ENCODE measurements around the gene ATG13.
"Not testable (repeated sequence)": the region's sequence is repeated elsewhere in the genome, so short reads cannot be mapped to it uniquely, and the experiment has no call there.

Gene ATG13

DNA sequence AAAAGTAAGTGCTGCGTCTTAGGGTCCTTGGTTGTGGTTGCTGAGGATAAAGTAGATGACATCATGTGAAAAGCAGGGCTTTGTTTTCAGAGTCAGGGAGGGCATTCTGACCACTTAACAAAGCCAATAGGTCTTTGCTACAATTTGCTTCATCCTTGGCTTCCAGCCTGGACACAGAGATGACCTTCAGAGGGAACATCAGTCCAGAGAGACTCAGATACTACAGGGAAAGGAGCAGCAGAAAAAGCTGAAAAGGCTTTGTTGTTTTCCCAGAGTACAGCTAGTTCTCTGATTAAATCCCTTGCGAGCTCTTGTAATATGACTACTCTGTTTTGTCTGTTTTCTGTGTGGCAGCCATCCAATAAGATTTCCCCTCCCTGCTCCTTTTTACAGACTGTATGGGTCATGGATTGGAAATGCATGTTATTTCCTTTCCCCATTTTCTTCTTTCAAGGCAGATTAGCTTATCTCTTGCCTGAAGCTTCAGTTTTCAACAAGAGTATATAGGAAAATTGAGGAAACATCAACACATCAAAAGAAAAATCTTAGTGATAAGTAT lies 31.9 kb downstream of the ATG13 start:
- DNase-seq, result no peak

DNA sequence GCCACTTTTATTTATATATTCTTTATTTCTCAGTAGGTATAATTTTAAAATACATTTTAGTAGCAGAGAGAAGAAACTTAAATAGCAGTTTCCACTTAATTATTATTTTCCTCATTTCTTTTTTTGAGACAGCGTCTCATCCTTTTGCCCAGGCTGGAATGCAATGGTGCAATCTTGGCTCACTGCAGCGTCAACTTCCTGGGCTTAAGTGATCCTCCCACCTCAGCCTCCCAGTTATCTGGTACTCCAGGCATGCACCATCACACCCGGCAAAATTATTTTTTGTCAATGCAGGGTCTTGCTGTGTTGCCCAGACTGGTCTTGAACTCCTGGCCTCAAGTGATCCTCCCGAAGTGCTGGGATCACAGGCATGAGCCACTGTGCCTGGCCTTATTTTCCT lies 38.3 kb downstream of the ATG13 start:
- DNase-seq, result no peak

DNA sequence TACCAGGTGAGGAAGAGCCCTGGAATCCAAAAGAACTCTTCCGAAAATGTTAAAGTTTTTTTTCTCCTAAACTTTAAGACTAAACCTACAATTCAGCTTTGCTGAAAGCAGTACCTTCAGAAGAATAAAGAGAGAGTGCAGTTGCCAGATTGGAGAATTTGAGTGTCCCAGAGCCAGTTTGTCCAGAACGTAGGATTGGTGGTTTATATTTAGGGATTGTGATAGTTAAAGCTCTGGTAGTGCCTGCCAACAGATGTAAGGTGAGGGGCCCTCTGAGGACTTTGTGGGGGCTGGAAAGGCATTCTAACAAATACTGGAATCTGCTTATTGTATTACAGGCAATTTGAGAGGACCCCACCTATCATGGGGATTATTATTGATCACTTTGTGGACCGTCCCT lies 39.8 kb downstream of the ATG13 start:
- DNase-seq, result no peak

DNA sequence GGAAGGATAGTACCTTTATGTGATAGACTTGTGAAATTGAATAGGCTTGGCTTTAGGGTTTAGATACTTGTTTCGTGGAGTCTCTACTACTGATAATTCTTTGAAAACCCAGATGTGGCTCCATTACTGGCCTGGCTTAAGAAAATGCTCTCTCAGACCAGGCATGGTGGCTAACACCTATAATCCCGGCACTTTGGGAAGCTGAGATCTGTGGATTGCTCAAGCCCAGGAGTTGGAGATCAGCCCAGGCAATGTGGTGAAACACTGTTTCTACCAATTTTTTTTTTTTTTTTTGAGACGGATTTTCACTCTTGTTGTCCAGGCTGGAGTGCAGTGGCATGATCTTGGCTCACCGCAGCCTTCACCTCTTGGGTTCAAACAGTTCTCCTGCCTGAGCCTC lies 40.9 kb downstream of the ATG13 start:
- no peak for DNase-seq

DNA sequence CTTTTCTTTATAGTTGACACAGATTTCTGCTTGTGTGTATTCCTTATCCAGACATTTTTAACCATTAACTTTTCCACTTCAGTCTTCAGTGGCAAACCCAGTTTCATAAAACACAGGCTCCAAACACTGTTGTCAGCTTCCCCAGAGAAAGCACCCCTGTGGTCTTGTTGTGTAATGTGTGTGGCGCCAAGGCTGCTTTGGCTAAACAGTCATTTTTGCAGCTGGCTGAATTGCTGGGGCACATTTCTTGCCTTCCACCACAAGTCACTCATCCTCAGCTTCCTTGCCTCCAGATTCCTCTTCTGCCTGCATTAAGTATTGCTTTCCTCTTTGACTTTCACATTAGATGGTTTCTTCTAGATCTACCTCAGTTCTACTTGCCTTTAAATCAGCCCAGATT lies 42.6 kb downstream of the ATG13 start:
- DNase-seq, result no peak

DNA sequence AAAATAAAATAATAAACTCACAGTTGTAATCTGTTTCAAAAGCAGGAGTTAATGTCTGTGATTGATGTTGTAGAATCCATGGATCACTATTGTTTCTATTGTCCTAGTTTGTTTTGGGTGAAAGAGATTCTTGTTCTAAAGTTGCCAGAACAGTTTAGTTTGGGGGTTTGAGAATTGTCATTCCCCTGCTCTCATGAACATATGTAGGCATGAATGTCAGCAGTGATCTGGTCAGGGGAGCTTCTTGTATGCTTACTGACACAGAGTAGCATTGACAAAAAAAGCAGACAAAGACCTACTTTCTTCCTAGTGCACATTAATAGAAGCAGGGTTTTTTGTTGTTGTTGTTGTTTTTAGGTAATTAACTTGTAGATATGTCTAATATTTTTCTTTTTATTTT lies 44.5 kb downstream of the ATG13 start:
- DNase-seq, result no peak

DNA sequence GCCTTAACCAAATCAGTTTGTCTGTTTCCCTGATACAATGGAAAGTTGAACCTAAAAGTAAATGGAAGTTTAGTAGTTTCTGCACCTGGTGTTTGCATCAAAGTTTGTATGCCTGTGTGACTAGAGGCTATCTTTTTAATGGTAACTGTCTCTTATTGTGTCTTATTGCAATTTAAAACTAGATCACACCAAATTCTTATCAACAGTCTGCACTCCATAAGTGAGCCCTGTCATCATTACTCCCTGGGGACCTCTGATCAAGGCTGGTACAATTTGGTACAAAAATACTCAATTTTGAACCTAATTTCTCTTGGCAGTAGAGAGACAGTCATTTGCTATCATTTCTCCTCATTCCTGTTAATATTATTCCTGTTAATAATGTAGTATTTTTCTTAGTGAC lies 45.0 kb downstream of the ATG13 start:
- no peak for DNase-seq

DNA sequence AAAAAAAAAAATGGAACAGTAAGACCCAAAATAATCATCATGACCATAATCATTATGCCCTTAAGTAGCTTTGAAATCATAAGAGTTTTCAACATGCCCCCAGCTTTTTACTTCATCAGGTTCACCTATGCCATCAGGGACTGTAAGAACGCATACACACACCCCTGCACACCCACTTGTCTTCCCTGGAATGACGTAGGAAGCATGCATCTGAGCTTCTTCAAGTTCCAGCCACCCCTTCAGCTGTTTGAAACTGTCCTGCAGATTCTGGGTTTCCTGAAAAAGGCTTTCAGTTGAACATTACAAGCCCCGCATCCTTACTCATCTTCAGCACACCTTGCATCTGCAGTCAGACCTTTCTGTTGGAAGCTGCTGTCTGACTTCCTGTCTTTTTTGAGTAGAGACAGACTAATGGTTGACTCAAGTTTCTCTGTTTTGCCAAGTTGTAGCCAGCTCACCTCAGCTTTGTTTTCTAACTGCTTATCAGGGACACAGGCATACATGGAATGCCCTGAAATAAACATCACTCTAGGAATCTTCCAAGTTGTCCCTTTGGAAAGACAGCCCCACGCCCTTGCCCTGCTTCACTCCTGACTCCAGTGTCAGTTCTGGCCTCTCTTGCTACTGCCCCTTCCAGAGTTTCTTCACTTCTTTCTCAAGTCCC lies 46.1 kb downstream of the ATG13 start:
- no peak for DNase-seq

DNA sequence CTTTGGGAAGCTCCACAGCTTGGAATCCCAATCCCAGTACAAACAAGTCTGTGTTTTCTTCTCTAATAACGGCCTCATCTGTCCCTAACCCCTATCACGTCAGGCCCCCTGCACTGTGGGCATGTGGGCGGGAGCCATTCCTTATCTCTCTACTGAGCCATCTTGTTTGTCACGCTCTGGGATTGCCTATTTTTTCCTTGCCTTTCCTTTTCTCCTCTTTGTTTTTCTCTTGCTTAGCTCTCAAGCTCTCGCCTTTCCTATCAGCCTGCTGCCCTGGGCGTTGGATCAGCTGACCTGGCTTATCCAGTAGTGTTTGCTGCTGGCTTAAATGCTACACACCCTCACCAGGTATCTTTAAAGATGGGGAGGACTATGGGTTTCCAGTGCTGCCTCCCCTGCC lies 47.3 kb downstream of the ATG13 start:
- DNase-seq, result no peak

DNA sequence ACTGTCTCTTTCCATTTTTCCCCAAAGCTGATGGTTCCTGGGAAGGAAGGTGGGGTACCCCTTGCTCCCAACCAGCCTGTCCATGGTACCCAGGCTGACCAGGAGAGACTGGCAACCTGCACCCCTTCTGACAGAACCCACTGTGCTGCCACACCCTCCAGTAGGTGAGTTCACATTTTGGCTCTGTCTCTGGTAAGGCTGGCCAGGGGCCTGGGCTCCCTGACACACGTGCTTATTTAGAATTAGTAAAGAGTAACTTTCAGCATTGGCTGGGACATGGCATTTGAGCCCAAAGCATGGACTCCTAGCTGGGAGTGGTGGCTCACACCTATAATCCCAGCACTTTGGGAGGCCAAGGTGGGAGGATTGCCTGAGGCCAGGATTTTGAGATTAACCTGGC lies 48.0 kb downstream of the ATG13 start:
- DNase-seq, result no peak

DNA sequence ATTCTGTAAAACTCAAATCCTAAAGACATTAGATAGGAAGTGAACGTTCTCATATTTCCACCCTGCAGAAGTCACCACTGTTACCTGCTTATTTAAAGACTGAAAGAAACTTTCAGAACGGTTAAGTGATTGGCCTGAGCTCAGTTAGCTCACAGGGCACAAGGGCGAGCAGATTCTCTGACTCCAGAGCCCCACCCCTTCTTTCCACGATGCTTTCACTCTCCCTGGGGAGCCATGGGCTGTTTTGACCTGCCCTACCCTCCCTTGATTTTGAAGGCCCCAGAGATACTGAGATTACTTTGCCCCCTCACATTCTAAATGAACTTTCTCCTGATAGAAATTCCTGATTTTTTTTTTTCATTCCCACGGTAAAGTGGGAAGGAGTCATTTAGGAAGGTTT lies 49.2 kb downstream of the ATG13 start:
- DNase-seq, result no peak

DNA sequence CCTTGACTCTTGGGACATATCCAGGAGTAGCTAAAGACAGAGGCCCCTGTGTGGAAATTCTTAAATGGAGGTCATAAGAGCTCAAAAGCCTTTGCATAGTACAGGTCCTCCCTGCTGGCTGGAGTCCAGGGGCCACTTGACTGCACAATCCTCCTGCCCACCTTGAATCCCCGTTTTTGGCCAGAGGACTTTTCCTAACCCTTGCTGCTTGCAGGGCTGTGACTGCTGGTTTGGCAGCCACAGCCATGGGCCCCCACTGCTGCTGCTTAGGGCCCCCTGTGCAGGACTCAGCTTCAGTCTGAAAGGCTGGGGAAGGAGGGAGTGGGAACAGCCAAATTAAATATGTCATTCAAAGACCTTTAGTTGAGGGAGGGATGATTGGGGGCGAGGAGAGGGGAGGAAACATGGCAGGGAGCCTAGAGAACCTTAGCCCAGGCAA lies 49.7 kb downstream of the ATG13 start:
- DNase-seq, result no peak

DNA sequence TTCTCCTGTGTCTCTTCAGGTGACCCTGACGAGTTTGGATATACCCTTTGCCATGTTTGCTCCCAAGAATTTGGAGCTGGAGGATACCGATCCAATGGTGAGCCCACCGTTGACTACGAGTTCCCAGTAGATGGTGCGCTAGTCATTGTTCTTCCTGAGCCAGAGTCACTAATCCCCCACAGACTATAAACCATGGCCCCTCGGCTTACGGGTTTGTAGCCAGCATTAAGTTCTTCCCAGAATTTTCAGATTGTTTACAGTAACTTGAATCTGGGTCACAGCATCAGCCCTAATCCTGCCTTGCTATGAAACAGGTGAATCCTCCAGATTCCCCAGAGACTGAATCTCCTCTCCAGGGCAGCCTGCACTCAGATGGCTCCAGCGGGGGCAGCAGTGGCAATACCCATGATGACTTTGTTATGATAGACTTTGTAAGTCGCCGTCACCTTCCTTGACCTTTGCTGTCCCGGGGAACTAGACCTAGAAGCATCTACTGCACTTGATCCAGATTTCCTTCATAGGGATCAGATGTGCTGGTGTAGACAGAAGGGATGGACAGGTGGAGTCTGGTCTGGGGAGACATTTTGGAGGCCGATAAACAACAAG lies 51.2 kb downstream of the ATG13 start:
- no peak for DNase-seq

DNA sequence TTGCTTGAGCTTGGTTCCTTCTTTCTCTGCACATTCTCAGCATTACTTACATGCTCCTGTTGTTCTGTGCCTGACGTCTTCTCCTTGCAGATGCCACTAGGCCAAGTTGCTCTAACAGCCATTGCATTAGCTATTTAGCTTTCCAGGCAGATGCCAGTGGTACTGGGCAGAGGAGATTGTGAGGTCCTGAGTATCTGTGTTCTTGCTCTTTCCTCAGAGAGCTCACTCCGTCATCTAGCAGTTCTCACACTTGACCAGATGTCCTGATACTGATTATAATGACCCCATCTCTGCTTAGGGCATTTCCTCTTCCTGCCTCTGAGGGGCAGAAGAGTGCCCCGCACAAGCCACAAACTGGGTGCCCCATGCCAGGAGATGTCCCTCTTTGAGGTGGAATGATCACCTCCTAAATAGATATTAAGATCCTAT lies 52.4 kb downstream of the ATG13 start:
- peak; percentile 10 for DNase-seq

DNA sequence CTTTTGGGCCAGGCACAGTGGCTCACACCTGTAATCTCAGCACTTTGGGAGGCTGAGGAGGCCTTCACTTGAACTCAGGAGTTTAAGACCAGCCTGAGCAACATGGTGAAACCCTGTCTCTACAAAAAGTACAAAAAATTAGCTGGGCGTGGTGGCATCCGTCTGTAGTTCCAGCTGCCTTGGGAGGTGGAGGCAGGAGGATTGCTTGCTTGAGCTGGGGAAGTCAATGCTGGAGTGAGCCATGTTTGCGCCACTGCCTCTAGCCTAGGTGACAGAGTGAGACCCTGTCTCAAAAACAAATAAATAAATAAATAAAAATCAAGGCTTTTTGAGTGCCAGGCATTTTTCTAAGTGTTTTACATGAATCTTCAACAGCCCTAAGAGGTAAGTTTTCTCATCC lies 53.2 kb downstream of the ATG13 start:
- DNase-seq, result not testable (repeated sequence)

DNA sequence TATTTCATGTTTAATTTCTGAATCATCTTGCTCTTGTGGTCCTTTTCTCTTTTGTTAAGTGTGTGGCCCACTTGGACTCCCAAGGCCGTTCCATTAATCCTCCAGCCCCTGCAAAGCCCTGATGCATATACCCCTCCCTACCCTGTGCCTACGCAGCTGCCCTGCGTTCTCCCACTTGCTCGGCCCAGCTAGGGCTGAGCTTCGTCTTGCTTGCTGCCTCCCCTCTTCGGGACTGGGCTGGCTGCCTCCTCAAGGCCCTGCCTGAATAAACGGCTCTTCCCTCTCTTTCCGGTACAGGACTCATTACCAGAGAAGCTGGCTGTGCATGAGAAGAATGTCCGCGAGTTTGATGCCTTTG lies 54.6 kb downstream of the ATG13 start:
- DNase-seq, result no peak

DNA sequence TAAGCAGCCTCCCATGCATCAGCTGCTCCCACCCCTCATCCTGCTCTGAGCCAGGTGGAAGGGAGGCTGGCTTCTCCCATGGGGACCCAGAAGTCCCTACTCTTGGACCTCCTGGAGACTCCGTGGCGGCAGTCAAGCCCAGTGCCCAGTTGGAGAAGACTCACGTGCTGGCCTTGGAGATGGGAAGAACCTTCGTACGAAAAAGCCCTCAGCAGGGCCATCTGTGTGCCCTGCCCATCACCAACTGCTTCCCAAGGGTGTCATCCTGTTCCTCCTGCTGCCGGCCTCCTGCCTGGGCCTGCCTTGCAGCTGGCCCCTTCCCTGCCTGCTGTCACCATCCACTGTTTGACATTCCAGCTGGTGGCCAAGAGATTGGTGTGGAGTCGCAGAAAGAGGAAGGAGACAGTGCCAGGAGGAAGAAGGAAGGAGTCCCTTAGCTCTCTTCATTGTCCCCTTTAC lies 55.1 kb downstream of the ATG13 start:
- no peak for DNase-seq

DNA sequence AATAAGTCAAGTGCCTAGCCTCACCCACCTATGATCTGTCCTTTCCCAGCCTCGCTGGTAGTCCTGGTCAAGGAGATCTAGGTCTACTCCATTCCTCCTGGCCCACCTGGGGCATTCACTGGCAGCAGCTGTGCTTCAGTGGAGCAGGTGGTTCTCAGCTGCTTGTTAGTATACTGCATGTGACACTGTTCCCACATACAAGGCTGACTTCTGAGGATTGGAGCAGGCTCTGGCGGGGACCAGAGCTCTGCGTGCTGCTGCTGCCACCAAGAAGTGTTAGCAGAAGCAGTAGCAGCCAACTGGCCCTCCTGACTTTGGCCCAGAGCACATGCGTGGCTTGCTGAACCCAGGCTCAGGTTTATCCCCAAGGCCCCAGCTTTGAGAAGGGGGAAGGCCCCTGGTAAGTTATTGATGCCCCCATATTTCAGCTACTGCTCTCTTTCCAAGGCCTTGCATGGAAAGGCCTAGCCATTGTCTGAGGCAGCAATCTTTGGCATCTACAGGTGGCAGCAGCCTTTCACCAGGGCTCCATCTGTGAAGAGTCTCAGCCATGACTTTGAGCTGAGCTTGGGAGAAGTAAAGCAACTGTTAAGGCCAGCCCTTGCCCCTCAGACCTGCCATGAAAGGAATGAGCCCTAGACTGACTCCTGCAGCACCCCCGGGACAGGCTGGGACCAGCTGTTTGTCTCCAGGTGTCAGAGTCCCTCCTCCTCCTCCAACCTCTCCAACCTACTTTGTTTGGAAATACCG lies 56.5 kb downstream of the ATG13 start:
- DNase-seq, result no peak

DNA sequence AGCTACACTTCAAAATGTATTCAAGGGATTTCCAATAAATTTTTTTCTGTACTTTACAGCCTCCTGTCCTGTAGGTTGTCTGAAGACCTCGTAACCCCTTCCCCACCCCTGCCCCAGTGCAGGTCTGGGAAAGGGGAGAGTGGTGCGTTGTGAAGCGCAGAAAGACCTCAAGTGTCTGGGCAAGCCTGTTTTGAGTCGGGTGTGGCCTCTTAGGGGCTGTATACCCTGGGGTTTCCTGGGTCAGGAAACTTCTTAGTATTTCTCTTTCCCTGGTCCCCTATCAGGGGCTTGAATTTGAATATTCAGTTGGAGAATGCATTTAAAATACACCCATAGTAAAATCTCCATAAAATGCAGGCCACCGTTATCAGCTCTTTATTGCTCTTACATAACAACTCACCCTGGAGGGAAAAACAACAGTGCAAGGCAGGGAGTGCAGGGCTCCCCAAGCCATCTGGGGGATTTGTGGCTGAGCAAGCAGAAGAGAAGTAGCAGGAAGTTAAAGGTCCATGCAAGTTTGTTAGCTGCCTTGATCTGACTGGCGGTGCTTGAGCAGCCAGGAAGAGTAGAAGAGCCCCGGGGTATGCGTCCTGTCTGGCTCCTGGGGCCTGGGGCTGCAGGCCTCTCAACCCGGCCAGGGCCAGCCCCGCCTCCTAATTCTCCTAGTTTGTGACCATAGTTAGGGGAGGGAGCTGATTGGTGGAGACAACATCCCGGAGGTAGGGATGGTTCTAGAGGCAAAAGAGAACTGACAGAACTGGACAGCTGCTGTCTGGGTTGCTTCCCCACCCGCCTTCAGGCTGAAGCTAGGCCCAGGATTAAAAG lies 57.3 kb downstream of the ATG13 start:
- no peak for DNase-seq

DNA sequence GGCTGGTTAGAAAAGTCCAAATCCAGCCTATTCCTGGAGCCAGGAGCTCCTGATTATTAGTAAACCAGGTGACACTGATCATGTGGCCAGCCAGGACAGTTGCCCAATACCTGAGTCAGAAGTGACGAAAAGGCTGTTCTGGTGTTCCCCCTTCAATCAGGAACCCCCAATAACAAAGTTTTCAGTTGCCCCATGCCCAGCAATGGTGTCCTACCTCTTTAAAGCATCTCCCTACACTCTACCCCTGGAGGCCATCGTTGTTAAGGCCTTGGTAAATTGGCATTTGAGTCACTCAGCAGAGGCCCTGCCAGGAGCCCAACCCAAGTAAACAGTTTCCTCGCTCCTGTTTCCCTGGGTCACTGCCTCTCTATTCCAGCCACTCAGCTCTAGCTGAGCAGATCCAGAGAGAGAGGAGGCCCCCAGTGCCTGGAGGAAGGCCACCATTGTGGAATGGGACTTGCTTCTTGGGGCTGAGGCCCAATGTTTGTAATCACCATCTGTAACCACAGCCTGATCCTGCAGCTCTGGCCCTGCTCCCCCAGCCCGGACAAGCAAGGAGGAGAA lies 58.0 kb downstream of the ATG13 start:
- DNase-seq, result no peak

DNA sequence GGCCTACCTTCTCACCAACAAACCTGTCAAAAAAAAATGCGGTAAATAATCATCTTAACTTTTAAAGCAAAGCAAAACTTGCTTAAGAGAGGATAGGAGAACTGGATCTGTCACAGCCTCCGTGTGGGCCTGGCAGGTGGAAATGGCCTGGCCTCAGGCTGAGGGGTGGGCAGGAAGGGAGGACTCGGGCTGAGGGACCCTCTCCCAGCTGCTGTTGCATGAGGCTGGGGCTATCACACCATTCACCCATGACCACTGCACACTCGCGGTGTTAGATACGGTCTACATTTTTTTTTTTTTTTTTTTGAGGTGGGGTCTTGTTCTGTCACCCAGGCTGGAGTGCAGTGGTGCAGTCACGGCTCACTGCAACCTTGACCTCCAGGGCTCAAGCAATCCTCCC lies 58.6 kb downstream of the ATG13 start:
- no peak for DNase-seq

DNA sequence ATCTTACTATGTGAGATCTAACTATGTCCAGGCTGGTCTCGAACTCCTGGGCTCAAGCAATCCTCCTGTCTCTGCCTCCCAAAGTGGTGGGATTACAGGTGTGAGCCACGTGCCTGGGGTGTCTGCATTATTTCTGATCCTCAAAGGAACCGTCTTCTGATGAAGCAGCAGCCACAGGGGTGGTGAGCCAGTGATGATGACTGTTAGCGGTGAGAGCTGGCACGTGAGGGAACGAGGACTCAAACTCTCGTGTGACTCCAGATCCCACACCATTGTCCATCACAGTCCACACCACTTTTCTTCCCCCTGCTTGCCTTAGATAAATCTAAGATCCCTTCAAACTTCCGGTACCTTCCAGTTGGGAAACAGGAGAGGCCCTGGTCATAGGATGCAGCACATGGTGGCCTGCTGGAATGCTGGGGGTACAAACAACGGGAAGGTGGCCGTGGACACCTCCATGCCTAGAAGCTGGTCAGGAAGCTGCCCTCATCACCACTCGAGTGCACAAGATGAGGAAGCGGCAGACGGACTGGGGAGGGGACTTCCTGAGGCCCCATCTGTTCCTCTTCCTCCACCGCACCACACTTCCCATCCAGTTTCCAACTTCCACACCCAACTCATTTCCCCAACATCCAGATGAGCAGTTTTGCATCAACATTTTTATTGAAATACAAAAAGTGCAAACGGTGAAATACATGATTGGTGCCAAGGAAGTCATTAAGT lies 59.2 kb downstream of the ATG13 start:
- DNase-seq, result no peak
